ENCODE data around the gene NR1I3. TPM values are rescaled to one million over a fixed set of nuclear protein-coding genes. Genes with fewer than 3 reads are reported as not detected.
A peak's percentile ranks its signal among the peaks of the same experiment; 100 is the strongest.

The NR1I3 gene
- total RNA-seq, 2 donors from 2014 or later: 0.53 TPM; not detected in 1

DNA sequence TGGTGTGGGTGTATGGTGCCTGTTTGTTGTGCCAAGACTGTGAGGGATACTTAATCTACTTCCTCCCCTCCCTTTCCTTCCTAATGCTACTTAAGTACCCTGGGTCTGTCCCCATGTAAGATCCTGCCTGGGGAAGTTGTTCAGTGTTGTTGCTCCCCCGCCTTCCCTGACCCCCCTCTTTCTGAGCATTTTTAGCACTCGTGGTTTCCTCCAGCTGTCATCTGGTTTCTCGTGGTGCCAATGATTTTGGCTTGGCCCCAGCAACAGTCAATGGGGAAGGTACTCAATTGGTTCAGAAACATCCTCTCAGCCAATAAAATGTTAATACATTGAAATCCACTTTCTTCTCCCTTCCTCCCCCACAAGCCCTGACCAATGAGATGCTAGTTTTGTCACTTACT lies 52.7 kb downstream of the NR1I3 start:
- intact Hi-C loops (cut with DNase I, micrococcal nuclease): no loop called here
- ATAC-seq: peak; percentile 52
- DNase-seq: peak; percentile 71 to 81

DNA sequence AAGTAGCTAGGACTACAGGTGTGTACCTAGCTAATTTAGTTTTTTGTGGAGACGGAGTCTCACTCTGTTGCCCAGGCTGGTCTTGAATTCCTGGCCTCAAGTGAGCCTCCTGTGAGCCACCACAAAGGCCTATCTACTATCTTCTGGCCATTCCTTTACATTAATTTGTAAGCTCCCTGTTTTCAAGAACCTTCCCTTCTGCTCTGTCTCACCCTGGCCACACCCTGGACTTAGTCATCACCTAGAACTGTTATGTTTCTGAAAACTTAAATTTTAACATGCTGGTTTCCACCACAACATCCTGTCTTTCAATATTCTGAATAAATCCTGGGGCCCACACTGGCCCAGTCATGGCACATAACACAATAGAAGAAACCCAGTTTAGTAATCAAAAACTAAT lies 55.8 kb downstream of the NR1I3 start:
- intact Hi-C loops (cut with DNase I, micrococcal nuclease): no loop called here
- ATAC-seq: no peak
- no peak for DNase-seq

DNA sequence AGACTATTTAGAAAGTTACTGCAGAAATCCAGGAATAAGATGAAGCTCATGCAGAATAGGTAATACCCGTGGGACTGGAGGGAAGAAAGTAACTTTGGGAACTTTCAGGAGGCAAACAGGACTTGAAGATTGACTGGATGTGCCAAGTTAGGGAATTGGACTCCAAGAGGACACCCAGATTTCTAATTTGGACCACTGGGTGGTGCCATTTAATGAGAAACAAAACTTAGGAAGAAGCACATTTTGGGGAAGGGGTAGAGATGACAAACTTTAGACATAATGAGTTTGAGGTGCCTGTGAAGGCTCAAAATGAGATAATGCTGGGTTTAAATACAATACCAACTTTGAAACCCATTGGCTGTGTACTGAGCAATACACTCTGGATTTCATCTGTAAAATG lies 57.4 kb downstream of the NR1I3 start:
- ATAC-seq (no peak), DNase-seq (no peak)
- intact Hi-C loops (cut with DNase I, micrococcal nuclease): no loop called here

DNA sequence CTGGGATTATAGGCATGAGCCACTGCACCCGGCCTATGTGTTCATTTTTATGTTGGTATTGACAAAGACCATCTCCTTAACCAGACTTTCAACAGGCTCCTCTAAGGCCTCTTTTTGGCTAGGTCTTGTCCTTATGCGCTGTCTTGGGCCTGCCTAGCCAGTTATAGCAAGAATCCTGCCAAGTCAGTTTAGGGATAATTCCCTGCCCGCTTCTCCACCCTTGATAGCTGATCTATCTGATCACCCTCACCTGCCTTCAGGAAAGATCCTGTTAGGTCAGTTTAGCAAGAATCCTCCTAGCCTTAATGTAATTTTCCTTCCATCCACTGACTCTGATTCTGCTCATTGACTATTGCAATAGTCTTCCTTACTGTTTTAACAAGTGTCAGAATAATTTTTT lies 58.3 kb downstream of the NR1I3 start:
- ATAC-seq (no peak), DNase-seq (no peak)
- intact Hi-C loops (cut with DNase I, micrococcal nuclease): no loop called here

Small RNA genes within 50 kb of the gene (microRNA-seq; reads per million reads assigned to microRNA genes)
- gene MIR5187: 0.53 to 4.1 reads per million in 2 donors

Other genes starting within 250 kb of the NR1I3 start
- 100 to 1,000 TPM; 145 to 202 TPM for gene F11R, start 217.1 kb downstream of the NR1I3 start, total RNA-seq
- gene TSTD1, start 199.2 kb downstream of the NR1I3 start, total RNA-seq: 100 to 1,000 TPM in 1 of 2 donors, 10 to 100 TPM in 1; 92.1 to 120 TPM
- gene USF1, start 192.2 kb downstream of the NR1I3 start, total RNA-seq: 10 to 100 TPM; 67.4 to 72.4 TPM
- 1 to 10 TPM; 2.7 to 8.7 TPM for gene ARHGAP30, start 168.3 kb downstream of the NR1I3 start, total RNA-seq
- gene NECTIN4, start 148.6 kb downstream of the NR1I3 start, total RNA-seq: 1 to 10 TPM; 3.0 to 6.1 TPM
- 10 to 100 TPM; 10.1 to 11.1 TPM for gene KLHDC9, start 139.8 kb downstream of the NR1I3 start, total RNA-seq
- 10 to 100 TPM; 30.3 to 38.2 TPM for gene PFDN2, start 120.2 kb downstream of the NR1I3 start, total RNA-seq
- gene NIT1, start 120.1 kb downstream of the NR1I3 start, total RNA-seq: 10 to 100 TPM; 74.4 to 76.6 TPM
- gene DEDD, start 105.5 kb downstream of the NR1I3 start, total RNA-seq: 10 to 100 TPM; 34.2 to 41.5 TPM
- 100 to 1,000 TPM; 106 to 107 TPM for gene UFC1, start 84.2 kb downstream of the NR1I3 start, total RNA-seq
- 10 to 100 TPM; 19.7 to 24.0 TPM for gene USP21, start 78.7 kb downstream of the NR1I3 start, total RNA-seq
- 10 to 100 TPM; 11.7 to 12.4 TPM for gene PPOX, start 71.8 kb downstream of the NR1I3 start, total RNA-seq
- gene B4GALT3, start 60.7 kb downstream of the NR1I3 start, total RNA-seq: 10 to 100 TPM; 29.7 TPM
- gene ADAMTS4, start 39.1 kb downstream of the NR1I3 start, total RNA-seq: 1 to 10 TPM; 1.0 to 3.3 TPM
- gene NDUFS2, start 35.8 kb downstream of the NR1I3 start, total RNA-seq: 100 to 1,000 TPM; 154 to 188 TPM
- 10 to 100 TPM in 1 of 2 donors, 1 to 10 TPM in 1; 5.6 to 23.3 TPM for gene FCER1G, start 22.9 kb downstream of the NR1I3 start, total RNA-seq
- not detected for gene APOA2, start 14.6 kb downstream of the NR1I3 start, total RNA-seq
- 10 to 100 TPM; 19.6 to 24.6 TPM for gene TOMM40L, start 12.1 kb downstream of the NR1I3 start, total RNA-seq
- gene PCP4L1, start 20.5 kb upstream of the NR1I3 start, total RNA-seq: 1 to 10 TPM in 1 of 2 donors, not detected in 1; 2.6 TPM
- gene MPZ, start 71.8 kb upstream of the NR1I3 start, total RNA-seq: 1 to 10 TPM; 1.3 to 5.0 TPM
- gene SDHC, start 76.2 kb upstream of the NR1I3 start, total RNA-seq: 100 to 1,000 TPM; 264 to 266 TPM
- not detected for gene CFAP126, start 129.7 kb upstream of the NR1I3 start, total RNA-seq